Left lung (tissue), 10 donors: ENCODE data around the gene ANK3. TPM values are rescaled to one million over a fixed set of nuclear protein-coding genes. Genes with fewer than 3 reads are reported as not detected.

ENCODE experiments used
- ATAC-seq: fragments of 200-7000 bp; cut with Tn5 transposase; one replicate; pipeline ENCODE4 v1.9.1; 2020; ENCODE audit warnings: moderate library complexity
- DNase-seq, 4 donors: peaks; one replicate each; pipeline ENCODE4 v3.0.0-alpha.2; 2013 to 2020
- H3K27ac ChIP-seq, 2 donors: fragments of 200-600 bp; sonication (generic) in 1 of 2; one replicate each; pipeline versions ENCODE4 v1.5.0 to v1.8.0; 2020 to 2021
- H3K27me3 ChIP-seq, 2 donors: fragments of 200-600 bp; sonication (generic) in 1 of 2; one replicate each; pipeline versions ENCODE4 v1.5.0 to v1.8.0; 2020 to 2021
- H3K36me3 ChIP-seq, 2 donors: fragments of 200-600 bp; sonication (generic) in 1 of 2; one replicate each; pipeline versions ENCODE4 v1.5.0 to v1.8.0; 2020 to 2021
- H3K4me1 ChIP-seq, 2 donors: fragments of 200-600 bp; one replicate each; pipeline ENCODE4 v1.8.0; 2021
- H3K4me3 ChIP-seq, 2 donors: fragments of 200-600 bp; sonication (generic) in 1 of 2; one replicate each; pipeline versions ENCODE4 v1.5.0 to v1.8.0; 2020 to 2021; ENCODE audit warnings: mild to moderate bottlenecking in 1 of 2
- H3K9me3 ChIP-seq, 2 donors: fragments of 200-600 bp; sonication (generic) in 1 of 2; one replicate each; pipeline versions ENCODE4 v1.5.0 to v1.8.0; 2020 to 2021
- intact Hi-C, 2 donors: fragments of 100-400 bp; cut with DNase I; formaldehyde crosslinking; loops; one replicate each; pipeline versions ENCODE4 v1.11.2 to v1.14.2; 2022
- polyA plus RNA-seq, 6 donors: library from polyadenylated mRNA; unstranded; fragments of 120-200 nt; gene quantifications; one replicate each; pipeline ENCODE4 v1.2.1, GENCODE V29; 2013; ENCODE audit not compliant: insufficient read length in 6 of 6
- total RNA-seq, 2 donors: library from RNA; stranded (reverse); fragmentation: NEBNext Ultra II Directional; extraction: Animal tissue kit (Norgen Biotek cat#: 25700); gene quantifications; one replicate each; pipeline ENCODE4 v1.2.1, GENCODE V29; 2021
- TF ChIP-seq, protein P1 (sequence below), 2 donors: fragments of 200-600 bp; sonication (generic) in 1 of 2; IDR thresholded peaks; one replicate each; pipeline versions ENCODE4 v1.5.0 to v1.8.0; 2021; ENCODE audit warnings: antibody characterized with exemption in 2 of 2
- donor health status: DM: no; HTN: yes; CAD: no.
- donor health status: DM: no; HTN: no; CAD: no.

ANK3 gene
- total and polyA plus RNA-seq, 8 donors, result 22.1 to 74.1 (median 35.1) TPM

DNA sequence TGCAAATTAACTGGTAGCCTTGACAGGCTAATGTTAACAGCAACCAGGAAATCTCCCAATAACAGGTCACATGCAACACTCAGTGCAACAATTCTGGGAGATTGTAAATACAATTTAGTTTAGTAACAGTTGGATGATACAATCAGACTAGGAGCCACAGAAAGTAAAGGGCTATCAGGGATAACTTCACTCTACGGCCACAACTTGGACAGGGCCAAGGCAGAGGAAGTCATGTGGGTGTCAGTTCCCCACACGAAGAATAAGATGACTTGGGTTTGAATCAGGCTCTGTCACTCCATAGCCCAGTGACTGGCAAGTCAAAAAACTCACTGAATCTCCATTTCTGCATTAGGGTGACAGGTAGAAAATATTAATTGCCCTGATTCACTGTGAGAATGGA, 266.0 kb downstream of the ANK3 start:
- Histone ChIP-seq H3K27ac (no peak overlapping the region), H3K36me3 (no peaks in the 10 kb centered on the region), H3K27me3 (no peaks in the 10 kb centered on the region), H3K9me3 (no peaks in the 10 kb centered on the region), H3K4me1 (no peaks in the 10 kb centered on the region), H3K4me3 (no peak overlapping the region)
- no peak for DNase-seq
- intact Hi-C loops, result no loop called here
- peak; percentile 54 for ATAC-seq
- TF ChIP-seq, protein P1, sequence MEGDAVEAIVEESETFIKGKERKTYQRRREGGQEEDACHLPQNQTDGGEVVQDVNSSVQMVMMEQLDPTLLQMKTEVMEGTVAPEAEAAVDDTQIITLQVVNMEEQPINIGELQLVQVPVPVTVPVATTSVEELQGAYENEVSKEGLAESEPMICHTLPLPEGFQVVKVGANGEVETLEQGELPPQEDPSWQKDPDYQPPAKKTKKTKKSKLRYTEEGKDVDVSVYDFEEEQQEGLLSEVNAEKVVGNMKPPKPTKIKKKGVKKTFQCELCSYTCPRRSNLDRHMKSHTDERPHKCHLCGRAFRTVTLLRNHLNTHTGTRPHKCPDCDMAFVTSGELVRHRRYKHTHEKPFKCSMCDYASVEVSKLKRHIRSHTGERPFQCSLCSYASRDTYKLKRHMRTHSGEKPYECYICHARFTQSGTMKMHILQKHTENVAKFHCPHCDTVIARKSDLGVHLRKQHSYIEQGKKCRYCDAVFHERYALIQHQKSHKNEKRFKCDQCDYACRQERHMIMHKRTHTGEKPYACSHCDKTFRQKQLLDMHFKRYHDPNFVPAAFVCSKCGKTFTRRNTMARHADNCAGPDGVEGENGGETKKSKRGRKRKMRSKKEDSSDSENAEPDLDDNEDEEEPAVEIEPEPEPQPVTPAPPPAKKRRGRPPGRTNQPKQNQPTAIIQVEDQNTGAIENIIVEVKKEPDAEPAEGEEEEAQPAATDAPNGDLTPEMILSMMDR (IDR thresholded peaks at IDR 0.05), result no peak

DNA sequence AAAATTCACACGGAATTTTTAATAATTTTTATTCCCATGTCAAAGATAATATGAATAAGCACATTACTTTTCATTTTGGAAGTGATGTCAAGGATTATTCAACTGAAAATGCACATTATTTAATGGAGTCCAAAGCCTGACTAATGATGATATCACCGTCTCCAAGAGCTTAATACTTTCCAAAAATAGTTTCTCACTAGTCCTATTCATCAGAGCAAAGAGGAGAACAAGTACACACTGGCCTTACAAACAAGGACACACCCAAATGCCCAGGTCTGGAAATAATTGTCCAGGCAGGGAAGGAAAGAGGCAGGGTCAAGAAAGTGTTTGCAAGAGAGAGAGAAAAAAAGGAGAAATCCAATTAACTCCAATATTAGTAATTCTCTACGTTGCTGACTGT, 266.5 kb downstream of the ANK3 start:
- no peaks in the 10 kb centered on the region for H3K36me3 ChIP-seq
- H3K4me3 ChIP-seq, result no peak overlapping the region
- ATAC-seq (peak; percentile 91), DNase-seq (no peak)
- no peak overlapping the region for H3K27ac ChIP-seq
- H3K9me3 ChIP-seq, result no peaks in the 10 kb centered on the region
- H3K4me1 ChIP-seq, result no peaks in the 10 kb centered on the region
- H3K27me3 ChIP-seq, result no peaks in the 10 kb centered on the region
- intact Hi-C loops, result no loop called here
- TF ChIP-seq, protein P1 (IDR thresholded peaks at IDR 0.05), result no peak

DNA sequence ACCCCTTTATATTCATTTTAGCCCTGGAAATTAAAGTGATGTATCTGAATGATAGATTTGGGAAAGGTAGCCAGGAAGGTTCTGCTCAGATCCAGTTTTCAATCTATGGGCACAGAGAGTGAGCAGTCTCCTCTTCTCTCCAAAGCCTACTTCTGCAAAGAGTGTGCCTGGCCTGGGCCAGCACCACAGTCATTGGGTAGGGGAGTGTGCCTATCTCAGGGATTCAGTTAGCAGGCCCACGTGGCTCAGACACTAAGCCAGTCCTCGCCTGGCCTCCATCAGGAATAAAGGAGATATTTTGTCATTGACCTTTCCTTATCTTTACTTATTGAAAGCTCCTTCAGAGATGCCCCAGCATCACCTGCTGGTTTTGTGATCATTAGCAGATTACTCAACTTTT, 267.5 kb downstream of the ANK3 start:
- no peaks in the 10 kb centered on the region for H3K9me3 ChIP-seq
- H3K4me1 ChIP-seq, result no peaks in the 10 kb centered on the region
- no peak overlapping the region for H3K4me3 ChIP-seq
- H3K36me3 ChIP-seq, result no peaks in the 10 kb centered on the region
- TF ChIP-seq, protein P1 (IDR thresholded peaks at IDR 0.05), result no peak
- intact Hi-C loops, result no loop called here
- H3K27ac ChIP-seq, result no peak overlapping the region
- ATAC-seq, result no peak
- no peak for DNase-seq
- H3K27me3 ChIP-seq, result no peaks in the 10 kb centered on the region

DNA sequence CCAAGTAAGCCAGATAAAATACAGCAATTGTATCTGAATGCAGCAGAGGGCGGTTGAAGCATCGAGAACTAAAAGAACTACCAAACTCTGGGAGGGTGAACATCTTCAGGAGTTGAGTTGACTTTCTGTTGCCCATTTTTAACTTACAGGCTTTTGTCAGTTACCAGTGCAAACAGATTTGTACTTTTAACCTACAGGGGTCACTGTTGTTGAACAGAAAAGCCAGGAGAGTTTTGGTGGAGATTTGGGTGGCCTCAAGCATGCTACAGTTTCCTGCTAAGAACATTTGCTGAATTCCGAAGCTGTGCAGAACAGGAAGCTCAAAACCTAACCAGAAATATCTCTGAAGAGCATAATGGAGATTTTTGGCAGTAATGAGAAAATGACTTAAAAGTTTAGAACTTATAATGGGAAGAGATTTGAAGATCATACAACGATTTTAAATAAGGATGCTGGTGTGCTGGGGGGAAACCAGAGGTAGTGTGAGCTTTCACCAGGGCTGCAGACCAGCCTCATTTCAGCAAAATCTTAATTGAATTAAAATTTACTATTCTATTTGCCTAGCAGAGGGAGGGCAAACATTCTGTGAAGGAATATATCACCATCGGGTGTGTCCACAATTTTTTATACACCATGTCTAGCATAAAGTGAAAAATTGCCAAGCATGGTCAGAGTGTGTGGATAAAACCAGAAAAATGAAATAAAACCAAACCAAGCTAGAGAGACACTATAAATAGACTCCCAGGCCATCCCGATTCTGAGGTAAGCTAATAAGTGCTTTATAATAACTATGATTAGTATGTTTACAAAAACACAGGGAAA, 274.7 kb downstream of the ANK3 start:
- intact Hi-C loops, result no loop called here
- H3K36me3 ChIP-seq, result no peaks in the 10 kb centered on the region
- H3K4me1 ChIP-seq, result no peaks in the 10 kb centered on the region
- no peak overlapping the region for H3K27ac ChIP-seq
- DNase-seq (peak in 2 of 4 donors; percentile 15 to 39), ATAC-seq (peak; percentile 80)
- no peaks in the 10 kb centered on the region for H3K27me3 ChIP-seq
- TF ChIP-seq, protein P1 (IDR thresholded peaks at IDR 0.05), result peak in 1 of 2 donors; percentile 38
- H3K4me3 ChIP-seq, result no peak overlapping the region
- no peaks in the 10 kb centered on the region for H3K9me3 ChIP-seq

DNA sequence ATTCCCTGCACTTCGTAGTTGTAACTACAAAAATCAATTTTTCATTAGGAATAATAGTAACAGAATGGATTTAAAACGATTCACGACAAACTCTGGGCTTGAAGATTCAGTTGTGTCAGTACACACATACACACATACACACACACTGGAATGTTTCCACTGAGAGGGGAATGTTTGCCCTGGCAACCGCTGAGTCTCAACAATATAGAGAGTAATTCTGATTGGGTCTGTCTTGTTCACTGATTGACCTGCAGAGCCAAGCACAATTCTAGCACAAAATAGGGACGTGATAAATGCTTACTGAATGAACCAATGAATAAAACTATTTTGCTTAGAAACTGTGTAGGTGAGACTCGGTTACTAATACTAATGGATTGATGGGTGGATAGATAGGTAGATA, 278.9 kb downstream of the ANK3 start:
- no peaks in the 10 kb centered on the region for H3K27me3 ChIP-seq
- H3K27ac ChIP-seq, result no peak overlapping the region
- no peaks in the 10 kb centered on the region for H3K9me3 ChIP-seq
- H3K4me3 ChIP-seq, result no peak overlapping the region
- H3K4me1 ChIP-seq, result no peaks in the 10 kb centered on the region
- ATAC-seq (no peak), DNase-seq (no peak)
- TF ChIP-seq, protein P1 (IDR thresholded peaks at IDR 0.05), result no peak
- intact Hi-C loops, result no loop called here
- no peaks in the 10 kb centered on the region for H3K36me3 ChIP-seq
